GM12873 (cell line): ENCODE results near the gene SYNDIG1.

Source experiments
- TF ChIP-seq, protein P1 (sequence below): IDR thresholded peaks from 2 replicates; pipeline ENCODE4 v1.5.1; 2012; ENCODE audit warnings: low read depth, mild to moderate bottlenecking, moderate library complexity, low read length, control low read depth; ENCODE audit not compliant: insufficient read depth; ENCODE audit errors: missing control alignments

The SYNDIG1 gene

GRCh38 chr20:24559114-24559732 lies 89.8 kb downstream of the SYNDIG1 start:
- TF ChIP-seq, protein P1, sequence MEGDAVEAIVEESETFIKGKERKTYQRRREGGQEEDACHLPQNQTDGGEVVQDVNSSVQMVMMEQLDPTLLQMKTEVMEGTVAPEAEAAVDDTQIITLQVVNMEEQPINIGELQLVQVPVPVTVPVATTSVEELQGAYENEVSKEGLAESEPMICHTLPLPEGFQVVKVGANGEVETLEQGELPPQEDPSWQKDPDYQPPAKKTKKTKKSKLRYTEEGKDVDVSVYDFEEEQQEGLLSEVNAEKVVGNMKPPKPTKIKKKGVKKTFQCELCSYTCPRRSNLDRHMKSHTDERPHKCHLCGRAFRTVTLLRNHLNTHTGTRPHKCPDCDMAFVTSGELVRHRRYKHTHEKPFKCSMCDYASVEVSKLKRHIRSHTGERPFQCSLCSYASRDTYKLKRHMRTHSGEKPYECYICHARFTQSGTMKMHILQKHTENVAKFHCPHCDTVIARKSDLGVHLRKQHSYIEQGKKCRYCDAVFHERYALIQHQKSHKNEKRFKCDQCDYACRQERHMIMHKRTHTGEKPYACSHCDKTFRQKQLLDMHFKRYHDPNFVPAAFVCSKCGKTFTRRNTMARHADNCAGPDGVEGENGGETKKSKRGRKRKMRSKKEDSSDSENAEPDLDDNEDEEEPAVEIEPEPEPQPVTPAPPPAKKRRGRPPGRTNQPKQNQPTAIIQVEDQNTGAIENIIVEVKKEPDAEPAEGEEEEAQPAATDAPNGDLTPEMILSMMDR, result no peak

- TF ChIP-seq, protein P1, result no peak
These were observed 91.4 kb downstream of the SYNDIG1 start for GRCh38 chr20:24560571-24561491.

DNA sequence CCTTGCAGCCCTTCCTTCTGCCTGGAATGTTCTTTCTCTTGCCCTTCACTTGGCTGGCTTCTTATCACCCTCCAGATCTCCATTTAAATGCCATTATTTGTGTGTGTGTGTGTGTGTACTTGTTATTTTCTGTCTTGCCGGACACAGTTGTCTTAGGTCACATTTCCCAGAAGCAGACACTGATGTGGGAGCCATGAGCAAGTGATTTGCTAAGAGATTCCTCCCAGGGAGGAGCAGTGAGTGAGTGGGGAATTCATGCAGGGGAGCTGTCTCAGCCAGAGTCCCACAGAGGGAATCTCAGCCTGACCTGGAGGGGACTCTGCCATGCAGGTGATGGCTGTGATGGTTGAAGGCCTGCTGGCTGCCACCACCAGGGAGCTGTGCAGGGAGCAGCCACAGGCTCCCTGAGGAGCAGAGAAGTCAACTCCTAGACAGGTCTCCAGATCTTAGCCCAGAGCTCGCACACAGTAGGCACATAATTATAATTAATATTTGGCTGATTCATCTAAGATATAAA lies 96.5 kb downstream of the SYNDIG1 start:
- TF ChIP-seq, protein P1, result no peak

DNA sequence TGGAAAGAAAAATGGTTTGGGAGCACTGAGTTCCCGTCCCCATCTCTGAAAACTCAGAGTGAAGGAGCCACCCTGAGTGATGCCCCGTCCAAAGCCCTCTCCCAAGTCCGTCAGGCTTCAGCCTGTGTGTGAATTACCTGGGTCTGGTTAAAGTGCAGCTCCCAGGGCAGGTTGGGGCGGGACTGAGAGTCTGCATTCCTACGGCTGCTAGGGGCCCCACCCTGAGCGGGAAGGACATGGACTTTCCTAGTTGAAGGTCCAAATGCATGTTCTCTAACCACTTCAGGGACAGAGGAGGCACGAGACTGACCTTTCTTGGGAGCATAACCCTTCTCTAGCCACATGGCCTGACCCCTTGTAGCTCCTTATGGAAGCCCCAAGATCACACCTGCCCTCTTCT lies 97.2 kb downstream of the SYNDIG1 start:
- TF ChIP-seq, protein P1, result no peak

- TF ChIP-seq, protein P1, result no peak
These were observed 98.1 kb downstream of the SYNDIG1 start for GRCh38 chr20:24567508-24567907.

GRCh38 chr20:24568842-24569241 lies 99.4 kb downstream of the SYNDIG1 start:
- TF ChIP-seq, protein P1, result no peak

GRCh38 chr20:24571159-24571558 lies 101.7 kb downstream of the SYNDIG1 start:
- TF ChIP-seq, protein P1, result no peak
